ENCODE data around the gene GPR150.

The GPR150 gene

DNA sequence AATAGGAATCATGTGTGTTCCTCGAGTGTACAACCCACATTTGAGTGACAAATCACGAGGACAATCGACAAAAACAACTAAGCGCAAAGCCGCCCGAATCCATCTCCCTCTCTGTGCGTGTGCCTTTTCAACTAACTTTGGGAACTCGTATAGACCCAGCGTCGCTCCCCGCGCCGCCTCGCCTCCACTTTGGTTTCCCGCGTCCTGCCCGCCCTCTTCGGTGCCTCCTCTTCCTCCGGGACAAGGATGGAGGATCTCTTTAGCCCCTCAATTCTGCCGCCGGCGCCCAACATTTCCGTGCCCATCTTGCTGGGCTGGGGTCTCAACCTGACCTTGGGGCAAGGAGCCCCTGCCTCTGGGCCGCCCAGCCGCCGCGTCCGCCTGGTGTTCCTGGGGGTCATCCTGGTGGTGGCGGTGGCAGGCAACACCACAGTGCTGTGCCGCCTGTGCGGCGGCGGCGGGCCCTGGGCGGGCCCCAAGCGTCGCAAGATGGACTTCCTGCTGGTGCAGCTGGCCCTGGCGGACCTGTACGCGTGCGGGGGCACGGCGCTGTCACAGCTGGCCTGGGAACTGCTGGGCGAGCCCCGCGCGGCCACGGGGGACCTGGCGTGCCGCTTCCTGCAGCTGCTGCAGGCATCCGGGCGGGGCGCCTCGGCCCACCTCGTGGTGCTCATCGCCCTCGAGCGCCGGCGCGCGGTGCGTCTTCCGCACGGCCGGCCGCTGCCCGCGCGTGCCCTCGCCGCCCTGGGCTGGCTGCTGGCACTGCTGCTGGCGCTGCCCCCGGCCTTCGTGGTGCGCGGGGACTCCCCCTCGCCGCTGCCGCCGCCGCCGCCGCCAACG lies at the start of gene GPR150:
GPR150 (plus strand) TSS at position 58 of the 840 bp plus-strand sequence; CDS start at position 247, 189 bp downstream.
- DNase-seq: peak; percentile 90

GRCh38 chr5:95572016-95572415 lies 47.9 kb upstream of the GPR150 start:
- no peak for DNase-seq

DNA sequence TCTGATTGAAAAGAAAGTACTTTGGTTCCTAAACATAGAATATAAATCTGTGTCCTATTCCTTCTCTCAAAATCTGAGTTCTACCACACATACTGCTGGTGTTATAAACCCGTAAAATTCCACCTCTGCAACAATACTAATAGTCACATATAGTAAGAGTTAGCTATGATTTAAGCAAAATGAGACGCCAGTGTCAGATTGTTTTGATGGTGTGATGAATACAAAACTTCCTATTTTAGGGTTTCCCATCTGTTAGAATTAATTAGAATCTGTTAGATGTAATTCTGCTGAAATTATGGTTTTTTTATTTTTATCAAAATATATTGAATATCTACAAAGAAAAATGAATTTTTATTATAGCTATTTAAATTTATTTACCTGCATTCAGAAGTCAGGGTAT lies 38.3 kb upstream of the GPR150 start:
- DNase-seq: no peak

GRCh38 chr5:95583992-95584391 lies 35.9 kb upstream of the GPR150 start:
- DNase-seq: no peak

DNA sequence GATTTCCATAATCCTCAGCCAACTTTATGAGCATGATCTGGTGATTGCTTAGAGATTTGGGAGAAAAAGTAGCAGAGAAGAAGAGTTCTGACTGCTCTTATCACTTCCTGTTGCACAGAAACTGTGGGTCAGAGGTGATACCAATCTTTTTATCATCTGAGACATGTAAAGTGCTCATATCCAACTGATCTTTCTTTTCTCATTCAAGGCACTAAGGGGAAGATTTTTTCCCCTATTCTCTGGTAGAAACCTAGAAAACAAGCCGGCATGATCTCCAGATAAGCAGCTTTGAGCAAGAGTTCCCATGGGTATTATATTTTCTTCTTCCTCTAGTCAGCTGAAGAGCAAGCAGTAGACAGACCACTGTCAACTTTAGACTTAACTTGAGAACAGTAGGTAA lies 29.0 kb upstream of the GPR150 start:
- DNase-seq: no peak

- DNase-seq: no peak
Measured at GRCh38 chr5:95591490-95591901, 28.4 kb upstream of the GPR150 start.

GRCh38 chr5:95595289-95595931 lies 24.5 kb upstream of the GPR150 start:
- peak; percentile 50 for DNase-seq

DNA sequence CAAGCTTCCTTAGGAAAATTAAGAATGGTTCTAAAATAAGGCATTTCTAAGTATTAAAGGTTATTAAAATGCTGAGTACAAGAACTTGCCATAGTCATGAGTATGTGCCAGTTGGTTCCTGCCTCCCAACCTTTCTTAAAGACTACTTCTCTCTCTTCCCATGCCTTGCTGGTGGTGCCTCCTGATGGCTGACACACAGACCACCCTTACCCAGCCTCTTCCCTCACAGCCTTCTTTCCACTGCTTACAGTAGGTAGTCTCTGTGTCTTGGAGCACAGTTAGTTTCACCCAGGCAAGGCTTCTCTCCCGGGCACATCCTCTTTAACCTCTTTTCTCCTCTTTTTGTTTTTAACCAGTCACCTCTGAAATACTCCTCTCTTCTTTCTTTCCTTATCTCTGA lies 20.6 kb upstream of the GPR150 start:
- no peak for DNase-seq

- no peak for DNase-seq
Measured at GRCh38 chr5:95600557-95600956, 19.3 kb upstream of the GPR150 start.

DNA sequence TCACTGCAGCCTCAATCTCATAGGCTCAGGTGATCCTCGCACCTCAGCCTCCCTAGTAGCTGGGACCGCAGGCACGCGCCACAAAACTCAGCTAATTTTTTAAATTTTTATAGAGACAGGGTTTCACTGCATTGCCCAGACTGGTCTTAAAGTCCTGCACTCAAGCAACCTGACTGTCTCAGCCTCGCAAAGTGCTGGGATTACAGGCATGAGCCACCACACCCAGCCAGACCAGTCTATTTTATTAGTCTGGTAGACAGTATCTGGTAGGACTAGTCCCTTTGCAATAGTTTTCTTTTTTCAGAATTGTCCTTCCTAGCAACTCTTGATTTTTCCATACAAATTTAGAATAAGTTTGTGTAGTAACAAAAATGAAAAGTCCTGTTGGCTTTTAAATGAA lies 14.1 kb upstream of the GPR150 start:
- no peak for DNase-seq

GRCh38 chr5:95606419-95606818 lies 13.5 kb upstream of the GPR150 start:
- no peak for DNase-seq

- peak; percentile 24 for DNase-seq
Measured at GRCh38 chr5:95609711-95610110, 10.2 kb upstream of the GPR150 start.

GRCh38 chr5:95610546-95610945 lies 9.3 kb upstream of the GPR150 start:
- no peak for DNase-seq

- no peak for DNase-seq
Measured at GRCh38 chr5:95611396-95611795, 8.5 kb upstream of the GPR150 start.

GRCh38 chr5:95613514-95613913 lies 6.4 kb upstream of the GPR150 start:
- no peak for DNase-seq

DNA sequence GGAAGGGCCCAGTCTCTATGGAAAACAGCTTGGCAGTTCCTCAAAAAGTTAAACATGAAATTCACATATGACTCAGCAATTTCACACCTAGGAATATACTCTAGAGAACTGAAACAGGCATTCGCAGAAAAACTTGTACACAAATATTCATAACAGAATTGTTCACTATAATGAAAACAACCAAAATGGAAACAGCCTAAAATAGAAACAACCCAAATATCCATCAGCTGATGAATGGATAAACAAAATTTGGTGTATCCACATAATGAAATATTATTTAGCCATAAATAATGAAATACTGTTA lies 4.8 kb upstream of the GPR150 start:
- DNase-seq: no peak

- no peak for DNase-seq
Measured at GRCh38 chr5:95617057-95617456, 2.8 kb upstream of the GPR150 start.

DNA sequence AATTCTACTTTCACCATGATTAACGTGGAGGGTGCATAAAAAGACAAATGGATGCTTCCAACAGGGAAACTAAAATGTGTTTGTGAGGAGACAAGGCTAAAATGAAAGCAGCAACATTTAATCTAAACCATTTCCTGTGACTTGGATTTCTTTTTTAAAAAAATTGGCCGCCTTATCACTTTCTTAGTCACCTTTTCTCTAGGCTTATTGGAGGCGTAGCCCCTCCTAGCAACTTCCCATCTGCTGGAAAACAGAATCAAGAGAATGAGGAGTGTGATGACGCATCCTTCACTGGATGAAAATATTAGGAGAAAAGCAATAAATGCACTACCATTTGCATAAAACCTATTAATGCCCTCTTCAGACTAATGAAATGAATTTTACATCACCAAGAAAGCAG lies 791 bp upstream of the GPR150 start:
- DNase-seq: no peak

- DNase-seq: peak; percentile 81
Measured at GRCh38 chr5:95619514-95620029, 315 bp upstream of the GPR150 start.

DNA sequence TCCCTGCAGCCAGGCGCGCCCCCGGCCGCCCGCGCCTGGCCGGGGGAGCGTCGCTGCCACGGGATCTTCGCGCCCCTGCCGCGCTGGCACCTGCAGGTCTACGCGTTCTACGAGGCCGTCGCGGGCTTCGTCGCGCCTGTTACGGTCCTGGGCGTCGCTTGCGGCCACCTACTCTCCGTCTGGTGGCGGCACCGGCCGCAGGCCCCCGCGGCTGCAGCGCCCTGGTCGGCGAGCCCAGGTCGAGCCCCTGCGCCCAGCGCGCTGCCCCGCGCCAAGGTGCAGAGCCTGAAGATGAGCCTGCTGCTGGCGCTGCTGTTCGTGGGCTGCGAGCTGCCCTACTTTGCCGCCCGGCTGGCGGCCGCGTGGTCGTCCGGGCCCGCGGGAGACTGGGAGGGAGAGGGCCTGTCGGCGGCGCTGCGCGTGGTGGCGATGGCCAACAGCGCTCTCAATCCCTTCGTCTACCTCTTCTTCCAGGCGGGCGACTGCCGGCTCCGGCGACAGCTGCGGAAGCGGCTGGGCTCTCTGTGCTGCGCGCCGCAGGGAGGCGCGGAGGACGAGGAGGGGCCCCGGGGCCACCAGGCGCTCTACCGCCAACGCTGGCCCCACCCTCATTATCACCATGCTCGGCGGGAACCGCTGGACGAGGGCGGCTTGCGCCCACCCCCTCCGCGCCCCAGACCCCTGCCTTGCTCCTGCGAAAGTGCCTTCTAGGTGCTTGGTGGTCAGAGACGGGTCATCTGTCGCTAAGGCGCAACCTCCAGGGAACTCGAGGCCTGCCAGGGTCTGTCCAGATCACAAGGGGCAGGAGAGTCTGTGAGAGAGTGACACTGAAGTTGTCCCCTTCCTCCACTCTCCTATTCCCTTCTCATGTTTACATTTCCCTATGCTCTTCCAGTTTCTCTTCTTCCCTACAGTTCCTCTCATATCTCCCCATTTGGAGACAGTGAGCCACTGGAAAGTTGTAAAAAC lies 1.3 kb downstream of the GPR150 start:
- DNase-seq: peak; percentile 90

- peak; percentile 57 for DNase-seq
Measured at GRCh38 chr5:95621839-95622629, 2.1 kb downstream of the GPR150 start.

DNA sequence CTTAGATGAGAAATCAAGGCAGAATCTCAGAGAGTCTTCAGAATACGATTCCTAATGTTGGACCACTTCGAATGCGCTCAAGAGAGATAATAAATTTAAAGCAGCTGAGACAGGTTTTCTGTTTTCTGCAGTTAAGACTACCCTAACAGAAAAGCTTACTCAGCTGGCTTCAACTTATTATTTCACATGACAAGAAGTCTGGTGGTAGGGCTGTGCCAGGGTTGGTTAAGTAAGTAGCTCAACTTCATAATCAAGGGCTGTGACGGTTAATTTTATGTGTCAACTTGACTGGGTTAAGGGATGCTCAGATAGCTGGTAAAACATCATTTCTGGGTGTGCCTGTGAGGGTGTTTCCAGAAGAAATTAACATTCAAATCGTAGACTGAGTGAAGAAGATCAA lies 3.8 kb downstream of the GPR150 start:
- no peak for DNase-seq

All from NCI-H69 (cell line).